Right cardiac atrium (tissue), 5 donors: ENCODE results near the gene HELZ2. TPM values are rescaled to one million over a fixed set of nuclear protein-coding genes. Genes with fewer than 3 reads are reported as not detected.
"Not testable (repeated sequence)": the region's sequence is repeated elsewhere in the genome, so short reads cannot be mapped to it uniquely, and the experiment has no call there.

Source experiments
- ATAC-seq, 2 donors: fragments of 200-7000 bp; cut with Tn5 transposase; one replicate each; pipeline versions ENCODE4 v1.8.0 to v1.9.1; 2020; ENCODE audit warnings: moderate library complexity in 2 of 2, mild to moderate bottlenecking in 1 of 2
- DNase-seq, 3 donors: peaks; one replicate each; pipeline ENCODE4 v3.0.0-alpha.2; 2020
- H3K27ac ChIP-seq: one replicate; pipeline ENCODE4 v1.5.1; 2013; ENCODE audit warnings: mild to moderate bottlenecking, low read length, control low read depth, moderate library complexity
- H3K27me3 ChIP-seq: one replicate; pipeline ENCODE4 v1.6.1; 2013; ENCODE audit not compliant: control insufficient read depth, insufficient read depth
- H3K4me1 ChIP-seq: one replicate; pipeline ENCODE4 v1.6.1; 2013; ENCODE audit warnings: low read length; ENCODE audit not compliant: control insufficient read depth, insufficient read depth
- H3K4me3 ChIP-seq: one replicate; pipeline ENCODE4 v1.5.1; 2013; ENCODE audit warnings: low read length, control low read depth
- H3K9me3 ChIP-seq: one replicate; pipeline ENCODE4 v1.6.1; 2013; ENCODE audit warnings: low read length; ENCODE audit not compliant: control insufficient read depth
- WGBS: extraction: QIAGEN DNeasy Blood & Tissue Kit; methylation state at CpG from one replicate; pipeline ENCODE4 v1.1.7; 2013; 5-methylcytosine and 5-hydroxymethylcytosine counted together
- intact Hi-C, 4 donors: fragments of 100-400 bp; cut with DNase I; formaldehyde crosslinking; loops; one replicate each; pipeline versions ENCODE4 v1.11.0 to v1.14.0; 2022 to 2023
- polyA plus RNA-seq: library from polyadenylated mRNA; stranded (reverse); fragments of 200-250 nt; gene quantifications from one replicate; pipeline ENCODE4 v1.2.3, GENCODE V29; 2013
- total RNA-seq, 4 donors: library from RNA; stranded (reverse); fragmentation: NEBNext Ultra II Directional; extraction: Animal tissue kit (Norgen Biotek cat#: 25700); gene quantifications; one replicate each; pipeline ENCODE4 v1.2.1, GENCODE V29; 2021
- donor health status: healthy with polysubstance abuse.
- donor health status: DM: no; HTN: yes; CAD: no.
- donor health status: DM: no; HTN: no; CAD: no.
- donor health status: DM: no; HTN: yes; CAD: no; lungs with severe emphysema.
- donor health status: DM: yes; HTN: yes; CAD: no.

Gene HELZ2
- total and polyA plus RNA-seq, 5 donors = 8.7 to 29.5 (median 15.7) TPM

- no peaks in the 10 kb centered on the region for H3K4me1 ChIP-seq
- no peak overlapping the region for H3K27ac ChIP-seq
- 77% methylated on average over 20 of the region's 20 CpGs for WGBS
- intact Hi-C loops = loop anchor here in 1 of 4 donors (2.0 kb wide), 1 partner anchor 76 kb away; the partner anchor contains the start of gene PTK6
- H3K27me3 ChIP-seq = no peaks in the 10 kb centered on the region
- H3K9me3 ChIP-seq = no peaks in the 10 kb centered on the region
- ATAC-seq (peak; percentile 36 to 55), DNase-seq (no peak)
- H3K4me3 ChIP-seq = no peak overlapping the region
These were observed 38.4 kb upstream of the HELZ2 start for GRCh38 chr20:63612276-63612931.

- no peak overlapping the region for H3K27ac ChIP-seq
- no peak for DNase-seq
- WGBS = 87% methylated on average over 10 of the region's 10 CpGs
- no peaks in the 10 kb centered on the region for H3K9me3 ChIP-seq
- no peak overlapping the region for H3K4me3 ChIP-seq
- no peaks in the 10 kb centered on the region for H3K27me3 ChIP-seq
- intact Hi-C loops = loop anchor here in 1 of 4 donors (2.0 kb wide), 1 partner anchor 75 kb away; the partner anchor contains the start of gene PTK6
- ATAC-seq = no peak
- no peaks in the 10 kb centered on the region for H3K4me1 ChIP-seq
These were observed 37.6 kb upstream of the HELZ2 start for GRCh38 chr20:63611646-63612045.

GRCh38 chr20:63610581-63611435, 36.8 kb upstream of the HELZ2 start:
- ATAC-seq (no peak), DNase-seq (no peak)
- H3K4me3 ChIP-seq = no peak overlapping the region
- intact Hi-C loops = no loop called here
- WGBS = 88% methylated on average over 17 of the region's 17 CpGs
- H3K4me1 ChIP-seq = no peaks in the 10 kb centered on the region
- H3K9me3 ChIP-seq = no peaks in the 10 kb centered on the region
- no peak overlapping the region for H3K27ac ChIP-seq
- H3K27me3 ChIP-seq = no peaks in the 10 kb centered on the region

GRCh38 chr20:63606686-63607085, 32.6 kb upstream of the HELZ2 start:
- no peaks in the 10 kb centered on the region for H3K4me1 ChIP-seq

GRCh38 chr20:63602321-63602720, 28.3 kb upstream of the HELZ2 start:
- DNase-seq (no peak), ATAC-seq (no peak)
- H3K9me3 ChIP-seq = no peaks in the 10 kb centered on the region
- H3K4me3 ChIP-seq = no peak overlapping the region
- 90% methylated on average over 3 of the region's 3 CpGs for WGBS
- no peak overlapping the region for H3K27ac ChIP-seq
- intact Hi-C loops = no loop called here
- no peaks in the 10 kb centered on the region for H3K4me1 ChIP-seq
- no peaks in the 10 kb centered on the region for H3K27me3 ChIP-seq

More at GRCh38 chr20:63606686-63607085, 32.6 kb upstream of the HELZ2 start:
- intact Hi-C loops = no loop called here
- no peaks in the 10 kb centered on the region for H3K27me3 ChIP-seq
- H3K9me3 ChIP-seq = no peaks in the 10 kb centered on the region
- DNase-seq = no peak
- WGBS = 69% methylated on average over 9 of the region's 9 CpGs
- no peak for ATAC-seq
- H3K4me3 ChIP-seq = no peak overlapping the region
- H3K27ac ChIP-seq = no peak overlapping the region

GRCh38 chr20:63601679-63602078, 27.6 kb upstream of the HELZ2 start:
- H3K9me3 ChIP-seq, H3K4me1 ChIP-seq, H3K27me3 ChIP-seq, ATAC-seq, H3K27ac ChIP-seq, intact Hi-C loops, H3K4me3 ChIP-seq, DNase-seq: not testable (repeated sequence)
- WGBS = 85% methylated on average over 8 of the region's 8 CpGs

GRCh38 chr20:63599396-63600050, 25.5 kb upstream of the HELZ2 start:
- no peaks in the 10 kb centered on the region for H3K4me1 ChIP-seq
- ATAC-seq = no peak
- no peaks in the 10 kb centered on the region for H3K9me3 ChIP-seq
- 93% methylated on average over 27 of the region's 27 CpGs for WGBS
- H3K27me3 ChIP-seq = no peaks in the 10 kb centered on the region
- no peak overlapping the region for H3K27ac ChIP-seq
- H3K4me3 ChIP-seq = no peak overlapping the region
- no peak for DNase-seq
- intact Hi-C loops = no loop called here

GRCh38 chr20:63598479-63599395, 24.7 kb upstream of the HELZ2 start:
- intact Hi-C loops = no loop called here
- H3K4me1 ChIP-seq = no peaks in the 10 kb centered on the region
- H3K27ac ChIP-seq = no peak overlapping the region
- H3K4me3 ChIP-seq = no peak overlapping the region
- ATAC-seq (no peak), DNase-seq (no peak)
- 87% methylated on average over 33 of the region's 33 CpGs for WGBS
- no peaks in the 10 kb centered on the region for H3K27me3 ChIP-seq
- H3K9me3 ChIP-seq = no peaks in the 10 kb centered on the region

GRCh38 chr20:63597651-63598478, 23.8 kb upstream of the HELZ2 start:
- intact Hi-C loops = no loop called here
- WGBS = 90% methylated on average over 23 of the region's 23 CpGs
- ATAC-seq = peak in 1 of 2 donors; percentile 16

GRCh38 chr20:63596423-63596822, 22.4 kb upstream of the HELZ2 start:
- Histone ChIP-seq H3K4me1 (no peaks in the 10 kb centered on the region), H3K9me3 (no peaks in the 10 kb centered on the region), H3K27ac (no peak overlapping the region), H3K4me3 (no peak overlapping the region), H3K27me3 (no peaks in the 10 kb centered on the region)
- ATAC-seq (no peak), DNase-seq (no peak)
- 88% methylated on average over 6 of the region's 6 CpGs for WGBS
- intact Hi-C loops = no loop called here

More at GRCh38 chr20:63597651-63598478, 23.8 kb upstream of the HELZ2 start:
- Histone ChIP-seq H3K27ac (no peak overlapping the region), H3K4me1 (no peaks in the 10 kb centered on the region), H3K4me3 (no peak overlapping the region), H3K27me3 (no peaks in the 10 kb centered on the region), H3K9me3 (no peaks in the 10 kb centered on the region)
- DNase-seq = no peak
